ENCODE measurements around the gene ITGA1. TPM values are rescaled to one million over a fixed set of nuclear protein-coding genes. Genes with fewer than 3 reads are reported as not detected.

The ITGA1 gene
- total and polyA plus RNA-seq, 2 donors from 2014 or later: 13.3 to 65.6 TPM

- Histone ChIP-seq H3K27ac (ENCODE audit: low read depth in 2 of 2, low read length in 2 of 2) (peak overlapping the region; percentile 68 to 84), H3K36me3 (ENCODE audit: control insufficient read depth in 2 of 3, insufficient read depth in 3 of 3, low read length in 3 of 3) (no peaks in the 10 kb centered on the region), H3K4me1 (ENCODE audit: control insufficient read depth in 2 of 3, insufficient read depth in 2 of 3, low read depth in 1 of 3, low read length in 3 of 3) (peaks cover 4 to 39% (median 11%) of the 10 kb centered on the region in 3 donors), H3K4me3 (ENCODE audit: low read length in 3 of 3) (peak overlapping the region in 2 of 3 donors; percentile 29 to 36), H3K27me3 (ENCODE audit: control insufficient read depth, insufficient read depth, low read length) (no peaks in the 10 kb centered on the region), H3K9me3 (ENCODE audit: control insufficient read depth in 2 of 3, insufficient read depth in 1 of 3, low read length in 3 of 3) (no peaks in the 10 kb centered on the region), H3K9ac (ENCODE audit: low read length in 3 of 3) (no peak overlapping the region)
- intact Hi-C loops (cut with DNase I): no loop called here
- TF ChIP-seq CTCF (IDR thresholded peaks at IDR 0.05; ENCODE audit: borderline replicate concordance, extremely low read depth, insufficient read depth): peak; percentile 31
- DNase-seq (peak in 2 of 5 donors; percentile 29 to 56), FAIRE-seq (no peak)
Observed at GRCh38 chr5:52837068-52837467, 49.4 kb downstream of the ITGA1 start.

DNA sequence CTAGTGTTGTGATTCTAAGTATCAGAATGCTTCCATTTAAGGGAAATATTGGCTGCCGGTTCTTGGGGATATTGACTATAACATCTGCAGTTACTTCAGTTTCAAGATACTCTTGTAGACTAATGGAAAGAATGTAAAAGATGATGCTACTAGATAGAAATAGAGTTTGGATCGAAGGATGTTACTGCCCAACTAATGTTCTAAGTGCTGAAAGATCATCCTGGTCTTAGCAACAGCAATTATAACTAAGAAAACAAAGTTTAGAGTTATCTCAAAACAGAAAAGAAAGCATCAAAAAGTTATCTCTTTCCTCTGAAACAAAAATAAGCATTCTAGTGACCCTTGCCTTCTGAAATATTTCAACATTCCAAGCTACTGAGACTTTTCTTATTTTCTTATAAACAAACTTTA, 49.9 kb downstream of the ITGA1 start:
- peaks cover 5 to 41% (median 11%) of the 10 kb centered on the region in 3 donors for H3K4me1 ChIP-seq (ENCODE audit: control insufficient read depth in 2 of 3, insufficient read depth in 2 of 3, low read depth in 1 of 3, low read length in 3 of 3)
- no peak overlapping the region for H3K9ac ChIP-seq (ENCODE audit: low read length in 3 of 3)
- H3K4me3 ChIP-seq (ENCODE audit: low read length in 3 of 3): peak overlapping the region in 2 of 3 donors; percentile 29 to 36
- H3K36me3 ChIP-seq (ENCODE audit: control insufficient read depth in 2 of 3, insufficient read depth in 3 of 3, low read length in 3 of 3): no peaks in the 10 kb centered on the region
- DNase-seq (peak in 2 of 5 donors; percentile 14 to 30), FAIRE-seq (no peak)
- H3K9me3 ChIP-seq (ENCODE audit: control insufficient read depth in 2 of 3, insufficient read depth in 1 of 3, low read length in 3 of 3): no peaks in the 10 kb centered on the region
- H3K27ac ChIP-seq (ENCODE audit: low read depth in 2 of 2, low read length in 2 of 2): peak overlapping the region; percentile 68 to 84
- no peak for TF ChIP-seq CTCF (IDR thresholded peaks at IDR 0.05; ENCODE audit: borderline replicate concordance, extremely low read depth, insufficient read depth)
- no peaks in the 10 kb centered on the region for H3K27me3 ChIP-seq (ENCODE audit: control insufficient read depth, insufficient read depth, low read length)
- intact Hi-C loops (cut with DNase I): no loop called here

- no peaks in the 10 kb centered on the region for H3K27me3 ChIP-seq (ENCODE audit: control insufficient read depth, insufficient read depth, low read length)
- TF ChIP-seq CTCF (IDR thresholded peaks at IDR 0.05; ENCODE audit: borderline replicate concordance, extremely low read depth, insufficient read depth): no peak
- no peaks in the 10 kb centered on the region for H3K9me3 ChIP-seq (ENCODE audit: control insufficient read depth in 2 of 3, insufficient read depth in 1 of 3, low read length in 3 of 3)
- H3K9ac ChIP-seq (ENCODE audit: low read length in 3 of 3): no peak overlapping the region
- no peaks in the 10 kb centered on the region for H3K36me3 ChIP-seq (ENCODE audit: control insufficient read depth in 2 of 3, insufficient read depth in 3 of 3, low read length in 3 of 3)
- DNase-seq (peak in 1 of 5 donors; percentile 24), FAIRE-seq (peak; percentile 85)
- intact Hi-C loops (cut with DNase I): no loop called here
- peak overlapping the region in 1 of 3 donors; percentile 11 for H3K4me3 ChIP-seq (ENCODE audit: low read length in 3 of 3)
- H3K27ac ChIP-seq (ENCODE audit: low read depth in 2 of 2, low read length in 2 of 2): peak overlapping the region; percentile 63 to 84
- H3K4me1 ChIP-seq (ENCODE audit: control insufficient read depth in 2 of 3, insufficient read depth in 2 of 3, low read depth in 1 of 3, low read length in 3 of 3): peaks cover 5 to 41% (median 11%) of the 10 kb centered on the region in 3 donors
Observed at GRCh38 chr5:52838326-52839015, 50.8 kb downstream of the ITGA1 start.
